Stimulated activated CD4-positive, alpha-beta T cell treated with anti-CD3 and anti-CD28 coated beads, Interleukin-2, amount 100 ng/mL, for 48 hours (primary cell): ENCODE results near the gene PLXNA4.

Experiments
- DNase-seq, 2 donors: peaks; one replicate each; pipeline ENCODE4 v3.0.0-alpha.2; 2020

Gene PLXNA4

DNA sequence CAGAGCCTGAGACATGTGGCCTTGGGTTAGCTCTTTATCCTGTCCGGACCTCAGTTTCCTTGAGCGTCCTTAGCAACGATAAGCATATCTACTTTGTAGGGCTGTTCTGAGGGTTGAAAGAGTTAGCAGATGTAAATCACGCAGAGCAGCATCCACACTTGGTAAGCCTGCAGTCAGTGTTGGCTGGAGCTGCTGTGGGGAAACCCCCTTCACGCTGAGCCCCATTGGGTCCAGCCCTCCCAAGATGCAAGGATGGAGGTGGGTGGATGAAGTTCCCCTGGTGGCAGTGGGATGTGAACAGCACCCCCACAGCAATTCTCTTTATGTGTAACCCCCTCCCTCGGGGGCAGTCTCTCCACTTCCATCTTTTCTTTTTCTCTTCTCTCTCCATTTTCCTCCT, 109.9 kb downstream of the PLXNA4 start:
- no peak for DNase-seq

DNA sequence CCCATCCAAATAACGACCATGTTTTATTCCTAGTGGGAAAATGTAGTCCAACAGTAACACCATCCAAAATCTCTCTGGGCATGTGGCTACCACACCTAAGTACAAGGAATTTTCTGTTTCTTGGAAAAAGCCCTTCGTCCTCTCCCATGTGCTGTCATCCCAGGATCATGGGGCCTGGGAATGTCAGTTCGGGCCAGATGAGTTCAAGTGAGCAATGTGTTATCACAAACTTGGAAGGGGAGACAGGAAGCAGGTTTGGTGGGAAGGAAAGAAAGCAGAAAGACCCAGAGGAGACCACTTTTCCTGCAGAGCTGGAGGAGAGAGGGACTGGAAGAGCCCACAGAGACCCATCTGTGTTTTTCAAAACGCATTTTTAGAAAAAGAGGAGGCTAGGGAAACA, 110.8 kb downstream of the PLXNA4 start:
- no peak for DNase-seq

DNA sequence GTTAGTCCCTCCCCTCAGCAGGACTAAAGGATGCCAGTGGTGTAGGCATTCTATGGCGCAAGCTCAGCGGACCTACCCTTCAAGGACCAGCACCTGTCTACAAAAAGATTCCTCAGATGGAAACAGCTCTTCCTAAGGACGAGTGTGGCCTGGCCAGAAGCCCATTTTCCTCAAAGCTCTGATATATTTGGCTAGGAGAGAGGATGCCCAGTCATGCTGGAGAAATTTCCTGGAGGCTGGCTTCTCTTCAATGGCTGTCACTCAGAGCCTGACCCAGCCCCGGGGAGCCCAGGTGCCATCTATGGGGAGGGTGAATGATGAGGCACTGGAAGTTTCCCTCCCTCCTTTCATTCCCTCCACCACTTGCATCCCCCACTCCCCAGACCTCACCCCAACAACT, 111.5 kb downstream of the PLXNA4 start:
- no peak for DNase-seq

DNA sequence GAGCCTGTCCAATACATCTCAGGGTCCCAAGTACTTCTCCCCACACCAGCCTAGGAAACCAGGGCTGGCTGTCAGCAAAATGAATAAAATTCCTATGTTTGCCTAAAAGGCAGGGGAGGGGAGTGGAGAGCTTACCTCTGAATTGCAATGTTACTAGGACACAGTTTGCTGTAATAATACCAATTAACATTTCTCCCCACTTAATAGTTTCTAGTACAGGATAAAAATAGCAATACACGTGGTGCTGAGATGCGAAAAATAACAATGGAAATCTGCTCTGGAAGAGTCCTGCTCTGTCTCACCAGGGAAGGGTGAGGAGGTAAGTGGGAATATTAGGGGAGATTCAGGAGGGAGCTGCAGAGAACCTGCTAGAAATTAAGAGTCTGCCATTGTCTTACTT, 112.3 kb downstream of the PLXNA4 start:
- no peak for DNase-seq

DNA sequence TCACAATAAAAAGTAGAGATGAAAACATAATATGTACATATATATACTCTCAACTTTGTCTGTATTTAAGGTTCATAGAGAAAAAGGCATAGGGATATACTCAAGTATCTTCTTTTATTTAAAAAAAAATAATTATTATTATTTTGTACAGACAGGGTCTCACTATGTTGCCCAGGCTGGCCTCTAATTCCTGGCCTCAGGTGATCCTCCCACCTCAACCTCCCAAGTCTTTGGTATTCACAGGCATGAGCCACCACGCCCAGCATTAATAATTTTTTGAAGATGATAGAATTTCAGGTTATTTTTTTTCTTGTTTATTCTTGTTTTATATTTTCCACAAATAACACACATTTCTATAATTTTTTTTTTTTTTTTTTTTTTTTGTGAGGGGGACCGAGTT, 113.8 kb downstream of the PLXNA4 start:
- no peak for DNase-seq

DNA sequence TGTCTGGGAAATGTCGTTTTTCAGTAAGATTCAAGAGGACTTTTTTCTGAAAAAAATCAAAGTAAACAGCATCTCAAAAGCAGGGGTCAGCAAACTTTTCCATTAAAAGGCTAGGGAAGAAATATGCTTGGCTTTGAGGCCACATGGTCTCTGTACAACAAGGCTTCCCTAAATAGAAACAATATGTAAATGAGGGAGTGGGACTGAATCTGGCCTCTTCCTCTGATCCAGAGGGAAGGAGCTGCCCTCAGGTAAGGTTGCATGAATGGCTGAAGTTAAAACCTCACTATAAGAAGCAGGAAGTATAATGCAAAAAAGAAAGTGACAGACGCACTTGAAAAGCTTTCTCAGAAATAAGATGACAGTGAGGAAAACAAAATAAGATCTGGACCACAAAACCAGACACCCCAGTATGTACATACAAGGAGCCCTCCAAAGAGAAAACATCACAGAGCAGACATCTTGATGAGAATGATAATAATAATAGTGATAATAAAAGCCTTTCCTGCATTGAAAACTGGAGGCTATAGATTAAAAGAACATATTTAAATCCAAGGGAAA, 115.2 kb downstream of the PLXNA4 start:
- DNase-seq: no peak

DNA sequence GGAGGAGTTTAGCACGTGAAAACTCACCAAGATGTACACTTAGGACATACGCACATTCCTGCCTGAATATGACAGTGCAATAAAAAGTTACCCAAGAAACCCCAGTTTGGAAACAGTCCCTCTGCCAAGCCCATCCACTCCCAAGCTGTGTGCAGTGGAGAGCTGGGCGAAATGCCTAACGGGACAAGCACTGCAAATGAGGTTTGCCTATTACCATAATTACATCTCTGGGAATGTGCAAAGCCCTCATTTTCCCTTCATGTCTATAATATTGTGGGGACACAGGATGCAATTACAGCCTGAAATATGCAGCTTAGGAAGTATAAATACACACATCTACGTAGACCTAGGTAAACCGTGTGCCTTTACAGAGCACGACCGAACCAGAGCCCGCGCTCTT, 117.5 kb downstream of the PLXNA4 start:
- DNase-seq: no peak

DNA sequence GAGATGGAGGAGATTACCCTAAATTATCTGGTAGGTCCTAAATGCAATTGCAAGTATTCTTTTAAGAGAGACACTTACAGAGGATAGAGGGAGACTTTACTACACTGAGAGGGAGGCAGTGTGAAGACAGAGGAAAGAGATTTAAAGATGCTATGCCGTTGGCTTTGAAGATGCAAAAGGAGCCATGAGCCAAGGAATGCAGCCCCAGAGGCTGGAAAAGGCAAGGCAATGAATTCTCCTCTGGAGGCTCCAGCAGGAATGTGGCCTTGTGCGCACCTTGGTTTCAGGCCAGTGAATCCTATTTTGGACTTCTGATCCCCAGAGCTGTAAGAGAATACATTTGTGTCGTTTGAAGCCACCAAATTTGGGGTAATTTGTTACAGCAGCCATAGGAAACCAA, 118.6 kb downstream of the PLXNA4 start:
- DNase-seq: no peak

DNA sequence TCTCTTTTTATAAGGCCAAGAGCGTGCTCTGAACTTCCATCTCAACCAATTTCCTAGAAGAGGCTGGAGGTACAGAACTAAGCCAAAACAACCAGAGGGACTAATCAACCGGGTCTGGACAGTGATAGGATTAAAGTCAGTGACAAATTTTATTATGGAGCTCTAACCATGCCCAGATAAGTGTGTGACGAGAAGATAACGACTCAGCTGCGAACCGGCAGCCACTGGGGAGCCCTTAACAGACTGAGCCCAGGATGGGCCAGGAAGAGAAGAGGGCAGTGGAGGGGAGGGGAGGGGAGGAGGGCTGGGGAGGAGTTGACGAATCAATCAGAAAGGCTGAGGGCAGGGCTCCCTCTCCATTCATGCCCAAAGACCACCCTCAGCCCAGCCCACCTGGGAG, 119.9 kb downstream of the PLXNA4 start:
- DNase-seq: no peak

DNA sequence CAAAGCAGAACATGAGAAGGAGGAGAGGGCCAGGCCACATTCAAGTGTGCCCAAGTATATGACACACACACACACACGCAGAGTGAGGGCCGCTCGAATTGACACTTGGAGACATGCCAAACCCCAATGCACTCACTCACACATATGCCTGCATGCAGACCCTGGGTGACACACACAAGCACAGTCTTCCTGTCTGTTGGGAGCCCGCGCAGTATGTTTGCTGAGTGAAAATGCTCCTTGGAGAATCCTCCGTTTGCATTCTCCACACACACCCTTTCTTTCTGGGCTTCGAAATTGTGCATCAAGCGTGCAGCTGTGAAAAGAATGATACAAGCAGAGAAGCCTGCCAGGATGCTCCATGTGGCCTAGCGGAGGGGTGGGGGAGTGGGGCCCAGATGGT, 120.9 kb downstream of the PLXNA4 start:
- no peak for DNase-seq

DNA sequence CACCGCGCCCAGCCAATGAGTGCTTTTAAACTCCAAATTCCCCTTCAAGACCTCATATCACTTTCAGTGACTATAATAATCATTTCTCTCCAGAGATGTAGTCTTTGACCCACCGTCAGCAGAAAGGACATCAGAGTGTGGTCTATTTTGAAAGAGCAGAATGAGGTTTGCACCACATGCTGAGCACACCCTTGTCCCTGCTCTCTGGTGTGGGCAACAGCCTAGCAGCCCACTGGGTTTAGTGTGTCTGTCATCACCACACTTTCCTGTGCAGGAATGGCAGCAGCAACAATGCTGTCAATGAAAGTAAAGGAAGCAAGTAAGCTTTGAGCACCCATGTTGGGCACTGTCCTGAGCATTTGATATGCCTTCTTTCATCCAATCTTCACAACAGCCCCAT, 122.4 kb downstream of the PLXNA4 start:
- no peak for DNase-seq

DNA sequence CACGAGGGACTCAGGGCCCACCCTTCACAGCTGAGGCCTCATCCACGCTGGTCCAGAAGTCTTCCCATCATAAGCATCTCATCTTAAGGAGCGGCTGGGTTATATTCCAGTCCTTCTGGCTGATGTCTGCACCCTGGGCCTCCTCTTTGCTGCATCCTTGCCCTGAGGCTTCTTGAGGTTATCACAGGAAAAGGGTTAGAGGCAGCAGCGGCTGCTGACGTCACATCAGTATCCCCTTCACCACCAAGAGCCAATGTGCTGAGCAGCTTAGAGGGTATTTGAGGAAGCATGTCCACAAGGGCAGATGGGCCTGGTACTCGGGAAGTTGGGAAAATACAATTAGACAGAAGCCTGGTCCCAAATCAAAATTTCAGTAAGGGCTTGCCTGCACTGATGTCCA, 125.1 kb downstream of the PLXNA4 start:
- no peak for DNase-seq

DNA sequence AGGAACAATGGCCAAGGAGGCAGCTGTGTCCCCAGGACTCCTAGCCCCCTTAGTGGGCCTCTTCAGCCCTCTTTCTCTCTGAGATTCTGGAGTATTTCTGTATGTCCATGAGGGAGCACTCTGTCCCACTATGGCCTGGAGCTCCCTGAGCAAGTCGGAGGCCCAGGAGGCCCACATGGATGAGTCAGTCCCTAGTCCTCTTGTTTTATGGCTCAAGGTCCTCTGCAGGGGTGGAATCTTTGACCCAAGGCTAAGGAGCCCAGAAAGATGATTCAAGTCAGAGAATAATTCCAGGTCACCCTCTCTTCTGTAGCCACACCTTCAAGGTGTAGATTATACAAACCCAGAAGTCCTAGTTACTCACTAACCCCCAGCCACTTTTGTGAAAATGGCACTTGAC, 125.6 kb downstream of the PLXNA4 start:
- DNase-seq: no peak

DNA sequence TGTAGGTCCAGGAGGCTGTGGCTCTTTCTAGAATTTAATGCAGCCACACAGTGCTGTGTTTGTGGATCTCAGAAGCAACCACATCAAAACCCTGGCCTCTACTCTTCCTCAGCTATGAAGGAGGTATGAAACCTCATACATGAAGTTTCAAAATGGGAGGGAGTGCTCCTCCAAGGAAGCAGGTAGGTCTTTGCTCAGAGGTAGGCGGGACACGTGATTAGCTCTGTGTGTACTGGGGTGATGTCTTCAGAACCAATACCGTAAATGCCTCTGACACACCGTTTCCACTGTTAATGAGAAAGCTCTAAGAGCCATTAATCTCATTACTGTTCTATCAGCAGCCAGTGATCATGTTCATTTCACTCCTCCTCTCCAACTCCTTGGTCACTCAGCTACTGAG, 126.1 kb downstream of the PLXNA4 start:
- DNase-seq: no peak

DNA sequence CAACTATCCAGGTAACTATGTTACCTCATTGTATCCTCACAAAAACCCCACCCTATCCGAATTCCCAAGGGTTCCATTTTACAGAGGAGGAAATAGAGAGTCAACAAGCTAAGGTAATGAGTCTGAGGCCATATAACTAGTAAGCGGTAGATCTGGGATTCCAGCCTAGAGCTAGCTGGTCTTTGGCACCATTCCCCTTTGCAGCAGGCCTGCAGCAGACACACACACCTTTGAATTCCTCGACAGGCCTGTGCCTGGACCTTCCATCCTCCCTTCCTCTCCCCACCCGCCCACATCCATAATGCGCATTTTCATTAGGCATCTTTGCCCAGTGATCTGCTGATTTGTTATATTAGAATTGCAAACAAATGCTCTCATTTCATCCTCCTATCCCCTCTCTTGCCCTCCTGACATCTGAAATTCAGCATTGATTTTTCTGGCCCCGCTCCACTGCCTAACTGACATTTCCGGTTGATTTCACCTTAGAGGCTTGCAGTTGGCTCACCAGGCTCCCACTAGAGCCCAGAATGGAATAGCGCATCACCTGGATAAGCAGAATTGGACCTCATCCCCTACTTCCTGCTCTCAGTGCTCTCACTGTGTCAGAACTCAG, 129.5 kb downstream of the PLXNA4 start:
- DNase-seq: no peak

DNA sequence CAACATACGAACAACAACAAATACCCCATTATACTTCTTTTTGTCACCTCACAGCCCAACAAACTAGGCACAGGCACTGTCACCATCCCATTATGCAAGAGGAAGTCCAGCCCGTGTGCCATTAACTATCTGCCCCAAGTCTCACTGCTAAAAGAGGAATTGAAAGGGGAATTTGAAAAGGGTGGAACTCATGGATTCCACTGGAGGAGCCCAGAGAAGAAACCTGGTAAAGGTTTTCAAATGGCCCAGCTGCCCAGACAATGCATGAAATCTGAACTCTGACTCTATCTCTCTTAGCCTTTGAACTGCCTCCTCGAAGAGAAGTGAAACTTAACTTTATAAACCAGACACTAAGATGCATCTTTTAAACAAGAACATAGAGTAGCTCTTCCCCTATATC, 130.0 kb downstream of the PLXNA4 start:
- no peak for DNase-seq

DNA sequence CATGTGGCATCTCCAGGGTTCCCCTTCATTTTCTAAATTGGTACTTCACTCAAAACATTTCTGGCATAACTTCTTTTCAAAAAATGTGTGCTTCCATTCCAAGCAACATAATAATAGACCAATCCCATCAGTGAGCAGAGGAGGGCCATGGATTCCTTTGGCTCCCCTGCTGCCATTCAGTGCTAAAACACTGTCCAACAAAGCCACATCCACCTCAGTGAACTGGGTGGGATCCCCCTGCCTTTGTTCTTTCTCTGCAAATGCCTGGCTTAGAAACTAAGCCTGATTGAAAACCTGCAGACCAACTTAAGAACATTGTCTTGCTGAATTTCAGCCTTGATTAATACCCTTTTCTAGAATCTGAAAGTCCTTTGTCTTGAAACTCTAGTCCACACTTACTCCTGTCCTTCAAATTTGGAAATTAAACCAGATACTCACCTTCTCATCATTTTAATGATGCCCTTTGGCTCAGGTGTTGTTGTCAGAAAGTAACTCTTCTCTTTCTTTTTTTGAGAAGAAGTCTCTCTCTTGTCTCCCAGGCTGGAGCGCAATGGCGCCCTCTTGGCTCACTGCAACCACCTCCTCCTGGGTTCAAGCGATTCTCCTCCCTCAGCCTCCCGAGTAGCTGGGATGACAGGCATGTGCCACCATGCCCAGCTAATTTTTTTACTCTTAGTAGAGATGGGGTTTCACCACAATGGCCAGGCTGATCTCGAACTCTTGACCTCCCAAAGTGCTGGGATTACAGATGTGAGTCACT, 132.3 kb downstream of the PLXNA4 start:
- no peak for DNase-seq

DNA sequence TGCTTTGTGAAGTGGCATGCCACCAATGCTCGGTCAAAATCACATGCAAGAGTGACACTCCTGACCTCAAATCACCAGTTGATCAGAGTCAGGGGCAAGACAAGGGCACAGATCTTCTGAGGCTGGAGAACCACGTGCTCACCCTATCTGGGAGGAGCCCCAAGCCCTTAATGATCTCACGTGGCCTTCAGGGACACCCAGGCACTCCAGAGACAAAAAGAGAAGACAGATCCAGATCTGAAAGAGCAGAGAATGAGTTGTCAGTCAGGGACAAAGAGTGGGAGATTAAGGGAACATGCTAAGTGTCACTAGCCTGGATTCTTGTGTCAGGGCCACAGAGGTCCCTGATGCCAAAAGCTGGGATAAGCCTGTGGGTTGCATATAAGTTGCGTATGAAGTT, 134.3 kb downstream of the PLXNA4 start:
- DNase-seq: no peak

DNA sequence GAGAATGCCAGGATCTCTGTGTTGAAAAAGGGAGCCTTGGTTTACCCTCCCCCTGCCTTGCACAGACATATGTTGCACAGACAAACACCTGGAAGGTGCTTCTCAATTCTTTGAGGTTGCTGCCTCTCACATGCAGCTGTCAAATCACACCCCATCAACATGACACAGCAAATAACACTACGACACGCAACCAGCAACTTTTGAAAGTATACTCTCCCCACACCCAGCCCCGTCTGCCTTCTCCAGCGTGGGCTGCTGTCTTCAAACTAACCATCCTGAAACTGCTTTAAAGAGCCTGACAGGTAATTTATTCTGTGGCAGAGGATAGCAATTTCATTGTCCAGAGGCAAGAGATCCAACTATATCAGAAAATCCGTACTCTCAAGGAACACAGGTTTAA, 136.1 kb downstream of the PLXNA4 start:
- no peak for DNase-seq

DNA sequence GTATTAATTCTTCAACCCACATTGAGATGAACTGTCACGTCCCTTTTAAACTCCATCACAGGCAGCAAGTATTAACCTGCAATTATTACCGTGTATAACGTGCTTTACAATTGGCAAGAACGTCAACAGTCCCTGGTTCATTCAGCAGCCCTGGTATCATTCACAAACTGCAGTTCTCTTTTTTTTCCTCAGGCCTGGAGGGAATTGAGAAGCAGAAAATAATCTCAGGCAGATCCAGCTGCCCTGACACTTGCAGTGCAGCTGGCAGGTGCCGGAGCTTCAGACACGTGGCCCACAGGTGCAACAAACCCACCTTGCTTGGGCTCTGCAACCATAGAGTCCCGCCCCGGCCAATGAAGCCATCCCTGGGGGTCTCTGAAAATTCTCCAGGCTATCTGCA, 137.3 kb downstream of the PLXNA4 start:
- DNase-seq: no peak

DNA sequence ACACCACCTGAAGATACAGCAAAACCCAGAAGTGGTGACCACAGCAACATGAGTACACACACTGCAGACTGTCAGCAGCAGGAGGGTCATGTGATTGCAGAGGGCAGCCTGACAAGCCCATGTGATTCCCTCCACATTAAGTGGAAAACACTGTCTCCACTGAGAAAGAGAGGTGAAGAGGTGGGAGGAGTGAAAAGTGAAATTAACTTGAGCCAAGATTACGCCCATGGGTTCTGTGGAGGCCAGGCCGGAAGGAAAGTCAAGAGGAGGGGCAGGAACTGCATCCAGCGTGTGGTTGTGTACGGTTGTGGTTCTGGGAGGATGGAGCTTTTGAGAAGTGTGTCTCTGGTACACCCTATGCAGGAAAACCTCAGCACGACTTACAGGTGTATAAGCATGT, 138.5 kb downstream of the PLXNA4 start:
- no peak for DNase-seq

DNA sequence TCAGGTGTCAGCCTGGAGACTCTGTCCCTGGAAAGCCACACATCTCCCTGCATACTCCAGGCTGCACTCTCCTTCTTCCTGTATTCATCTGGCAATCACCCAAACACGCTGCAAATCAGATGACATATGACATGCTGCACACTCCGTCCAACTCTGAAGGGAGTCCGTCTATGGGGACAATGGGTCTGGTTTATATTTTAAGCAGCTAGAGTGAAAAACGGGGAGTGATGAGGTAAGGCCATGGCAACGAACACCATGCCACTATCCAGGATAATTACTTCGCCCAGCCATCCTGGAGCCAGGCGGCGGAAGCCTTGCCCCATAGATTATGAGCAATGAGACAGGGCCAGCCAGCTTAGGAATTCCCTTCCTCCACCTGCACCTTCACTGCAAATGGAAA, 140.1 kb downstream of the PLXNA4 start:
- DNase-seq: no peak

DNA sequence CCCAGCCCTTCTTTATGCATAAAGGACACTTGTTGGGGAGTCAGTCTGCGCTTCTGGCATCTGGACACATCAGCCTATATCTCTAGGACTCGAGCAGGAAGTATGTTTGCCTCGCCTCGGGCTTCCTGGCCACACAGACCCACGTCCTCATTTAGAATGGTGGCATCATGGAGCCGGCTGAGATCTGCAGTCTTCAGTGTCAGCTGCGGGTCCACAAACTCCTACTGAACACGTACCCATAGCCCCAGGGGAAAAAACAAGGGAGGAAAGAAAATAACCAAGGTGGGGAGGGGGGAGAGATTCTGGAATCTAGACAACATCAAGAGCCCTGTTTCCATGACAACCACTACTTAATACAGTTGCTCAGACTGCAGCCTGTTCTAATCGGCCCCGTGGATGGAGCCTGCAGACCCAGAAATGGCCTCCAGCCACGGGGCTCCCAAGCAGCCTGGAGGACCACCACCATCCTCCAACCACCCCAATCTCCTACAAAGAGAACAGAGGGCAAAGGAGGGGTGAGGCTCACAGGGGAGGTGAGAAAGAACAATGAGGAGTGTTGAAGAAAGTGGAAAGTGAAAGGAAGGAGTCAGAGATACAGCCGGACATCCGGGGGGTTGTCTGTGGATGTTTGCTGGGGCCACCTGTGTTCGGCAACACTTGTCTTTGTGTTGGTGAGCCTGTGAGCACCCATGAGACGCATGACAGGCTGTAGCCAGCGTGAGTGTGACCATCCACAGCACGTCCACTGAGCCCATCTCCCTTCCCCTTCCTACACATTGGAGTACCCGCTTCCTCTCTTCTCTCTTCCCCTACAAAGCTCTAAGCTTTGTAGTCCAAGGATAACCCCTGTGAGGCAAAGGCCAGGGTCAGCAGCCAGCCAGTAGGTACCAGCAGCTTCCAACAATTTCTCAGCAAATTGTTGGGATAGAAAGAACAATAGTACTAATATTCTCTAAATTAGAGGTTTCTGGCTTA, 141.0 kb downstream of the PLXNA4 start:
- DNase-seq: no peak

DNA sequence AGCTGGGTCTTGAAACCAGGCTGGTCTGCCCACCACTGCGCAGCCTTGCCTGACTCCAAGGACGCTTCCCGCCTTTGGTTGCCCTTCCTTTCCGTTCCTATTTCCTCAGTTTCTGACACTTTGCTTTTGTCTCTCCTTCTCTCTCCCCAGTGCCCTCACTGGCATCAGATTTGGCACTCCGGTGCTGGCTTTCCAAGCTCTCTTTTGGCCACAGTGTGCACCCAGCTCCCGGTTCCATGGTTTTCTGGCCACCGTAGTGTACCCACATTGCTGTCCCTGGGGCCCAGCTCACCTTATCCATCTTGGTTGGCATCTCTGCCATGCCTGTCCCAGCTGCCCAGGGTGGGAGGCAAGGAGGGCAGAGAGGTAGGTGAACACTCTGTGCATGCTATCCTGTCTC, 142.2 kb downstream of the PLXNA4 start:
- no peak for DNase-seq
